HPDE6-E6E7 (cell line): ENCODE data around the gene CYGB.

ENCODE experiments used
- DNase-seq: peaks from one replicate; pipeline ENCODE4 v3.0.0; 2011; ENCODE audit warnings: missing footprints; ENCODE audit errors: extremely low spot score

Gene CYGB

GRCh38 chr17:76550712-76551615 is 13.5 kb upstream of the CYGB start:
- DNase-seq: no peak

- DNase-seq: no peak
Measured at GRCh38 chr17:76549539-76549938, 12.0 kb upstream of the CYGB start.

GRCh38 chr17:76549215-76549518 is 11.7 kb upstream of the CYGB start:
- DNase-seq: no peak

DNA sequence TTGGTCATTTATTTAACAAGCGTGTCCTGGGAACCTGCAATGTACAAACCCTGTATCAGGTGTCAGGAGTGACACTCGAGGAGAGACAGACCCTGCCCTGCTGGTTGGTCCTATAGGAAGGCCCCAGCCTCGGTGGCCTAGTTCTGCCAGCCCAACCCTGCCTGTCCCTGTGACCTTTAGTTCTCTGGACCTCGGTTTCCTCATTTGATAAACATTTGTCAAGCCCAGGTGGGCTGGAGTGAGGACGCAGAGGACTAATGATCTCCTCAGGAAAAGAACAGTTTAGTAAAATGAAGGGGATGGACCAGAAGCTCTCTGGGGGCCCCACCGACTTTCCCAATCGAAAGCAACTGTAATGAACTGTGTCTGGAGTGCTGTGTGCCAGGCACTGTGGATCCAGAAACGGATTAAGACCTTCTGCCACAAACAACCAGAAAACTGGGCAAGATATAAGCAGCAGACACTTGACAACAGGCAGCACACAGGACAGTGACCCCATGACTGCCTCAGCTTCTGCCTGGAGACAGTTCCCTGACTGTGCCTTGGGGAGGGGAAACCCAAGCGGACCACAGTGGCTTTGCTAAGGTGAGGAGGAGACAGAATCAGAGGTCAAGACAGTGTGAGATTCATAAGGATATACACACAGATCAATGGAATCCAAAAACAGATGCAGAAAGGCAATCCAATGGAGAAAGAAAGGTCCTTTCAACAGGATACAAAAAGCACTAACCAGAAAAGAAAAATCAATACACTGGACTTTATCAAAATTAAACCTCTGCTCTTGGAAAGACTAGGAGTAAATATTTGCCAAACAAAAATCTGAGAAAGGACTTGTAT is 11.1 kb upstream of the CYGB start:
- no peak for DNase-seq

DNA sequence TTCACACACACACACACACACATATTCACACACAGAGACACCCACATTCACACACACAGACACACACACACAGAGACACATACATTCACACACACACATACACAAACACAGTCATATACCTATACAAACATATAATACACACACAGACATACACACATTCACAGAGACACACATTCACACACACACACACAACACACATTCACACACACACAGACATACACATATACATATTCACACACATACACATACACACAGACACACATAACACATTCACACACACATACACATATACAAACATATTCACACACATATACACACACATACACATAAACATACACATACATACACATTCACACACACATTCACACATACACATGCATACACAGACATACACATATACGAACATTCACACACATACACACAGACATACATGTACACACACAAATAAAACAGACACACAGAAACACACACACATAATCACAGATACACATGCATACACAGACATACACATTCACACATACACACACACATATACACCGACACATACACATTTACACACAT is 10.2 kb upstream of the CYGB start:
- no peak for DNase-seq

- DNase-seq: no peak
Measured at GRCh38 chr17:76547183-76547641, 9.7 kb upstream of the CYGB start.

- DNase-seq: no peak
Measured at GRCh38 chr17:76546556-76547182, 9.2 kb upstream of the CYGB start.

- DNase-seq: no peak
Measured at GRCh38 chr17:76545918-76546555, 8.5 kb upstream of the CYGB start.

- no peak for DNase-seq
Measured at GRCh38 chr17:76544546-76545365, 7.2 kb upstream of the CYGB start.

DNA sequence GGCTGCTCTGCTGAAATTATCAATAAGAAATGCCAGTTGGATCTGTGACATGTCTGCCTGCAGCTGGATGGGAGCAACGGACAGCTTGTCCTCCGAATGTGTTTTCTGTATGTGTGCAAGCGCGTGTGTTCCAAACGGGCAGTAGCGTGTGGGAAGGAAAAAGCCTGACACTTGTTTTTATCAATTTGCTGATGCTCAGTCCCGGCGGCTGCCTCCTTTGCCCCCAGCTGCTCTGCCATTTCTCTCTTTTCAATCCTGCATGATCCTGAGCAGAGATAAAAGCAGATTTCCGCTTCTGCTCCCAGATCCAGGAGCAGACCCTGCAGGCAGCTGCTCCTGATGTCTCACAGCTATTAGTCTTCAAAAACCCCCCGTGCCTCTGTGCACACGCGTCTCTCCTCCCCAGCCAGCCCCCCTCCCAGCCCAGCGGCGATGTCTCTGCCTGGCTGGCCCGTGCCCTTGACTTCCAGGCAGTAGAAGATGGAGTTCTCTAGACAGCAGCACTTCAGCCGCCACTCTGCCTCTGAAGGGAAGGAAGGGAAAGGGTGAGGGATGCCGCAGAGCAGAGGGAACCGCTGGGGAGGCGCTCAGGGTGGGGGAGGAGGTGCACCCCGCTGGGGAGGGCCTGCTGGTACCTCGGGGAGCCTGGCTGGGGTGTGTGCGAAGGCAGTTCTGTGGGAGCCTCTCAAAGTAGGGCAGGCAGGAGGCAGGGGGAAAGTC is 6.5 kb upstream of the CYGB start:
- no peak for DNase-seq

DNA sequence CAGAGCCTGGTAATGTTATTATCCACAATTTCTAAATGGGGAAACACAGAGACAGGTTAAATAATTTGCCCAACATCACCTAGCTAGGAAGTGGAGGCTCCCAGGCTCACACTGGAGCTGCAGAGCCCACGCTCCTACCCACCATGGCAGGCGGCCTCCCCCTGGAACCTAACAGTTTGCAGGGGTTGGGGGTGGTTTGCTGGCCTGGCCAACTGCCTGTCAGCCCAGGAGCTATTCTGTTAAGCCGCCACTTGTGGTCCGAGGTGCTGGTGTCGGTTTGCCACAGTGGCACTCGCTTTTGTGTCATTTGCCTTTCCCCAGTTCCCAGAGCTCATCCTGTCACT is 5.9 kb upstream of the CYGB start:
- no peak for DNase-seq

DNA sequence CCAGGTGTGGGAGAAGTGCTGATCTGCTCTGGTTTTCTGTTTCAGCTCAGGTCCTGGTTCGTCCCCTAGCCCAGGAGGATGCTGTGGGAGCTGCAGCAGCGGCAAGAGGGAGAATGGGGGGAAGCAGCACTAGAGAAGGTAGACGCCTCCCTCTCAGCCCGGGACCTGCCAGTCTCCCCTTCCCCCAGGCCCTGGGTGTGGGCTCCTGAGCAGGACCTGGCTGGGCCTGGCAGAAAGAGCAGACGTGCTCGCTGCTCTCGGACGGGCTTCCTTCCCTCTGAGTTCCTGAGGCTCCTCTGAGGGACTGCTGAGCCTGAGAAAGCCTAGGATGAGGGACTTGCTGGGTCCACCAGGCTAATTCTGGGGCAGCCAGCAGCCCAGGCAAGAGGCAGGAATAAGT is 5.5 kb upstream of the CYGB start:
- no peak for DNase-seq

GRCh38 chr17:76542566-76542971 is 5.1 kb upstream of the CYGB start:
- DNase-seq: no peak

DNA sequence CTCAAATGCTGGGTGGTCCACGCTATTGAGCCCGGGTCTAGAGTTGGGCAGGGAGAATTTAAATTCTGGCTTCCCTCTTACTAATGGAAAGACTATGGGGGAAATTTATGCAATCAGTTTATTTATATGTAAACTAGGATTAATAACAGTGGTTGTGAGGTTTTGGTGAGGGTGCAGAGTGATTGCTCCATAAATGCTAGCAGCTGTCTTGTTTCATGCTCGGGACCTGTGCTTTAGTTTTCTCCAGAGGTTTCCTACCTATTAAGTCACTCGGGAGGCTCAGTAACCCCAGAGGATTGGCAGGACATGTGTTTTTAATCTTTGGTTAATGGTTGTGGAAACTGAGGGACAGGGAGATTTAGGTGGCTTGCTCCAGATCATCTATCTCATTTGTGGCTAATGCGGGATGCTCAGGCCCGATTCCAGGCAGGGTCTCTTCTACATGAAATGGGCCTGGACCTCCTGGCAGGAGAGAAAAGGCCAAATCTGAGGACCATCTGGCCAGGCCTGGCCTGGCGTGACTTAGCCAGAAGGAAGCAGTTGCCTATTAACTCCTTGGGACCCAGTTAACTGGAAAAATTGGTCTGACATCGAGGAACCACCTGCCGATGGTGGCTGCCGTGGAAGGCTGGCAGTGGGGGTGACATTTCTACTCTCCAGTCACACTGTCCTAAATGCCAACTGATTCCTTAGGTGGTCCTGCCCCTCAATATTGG is 4.4 kb upstream of the CYGB start:
- no peak for DNase-seq

DNA sequence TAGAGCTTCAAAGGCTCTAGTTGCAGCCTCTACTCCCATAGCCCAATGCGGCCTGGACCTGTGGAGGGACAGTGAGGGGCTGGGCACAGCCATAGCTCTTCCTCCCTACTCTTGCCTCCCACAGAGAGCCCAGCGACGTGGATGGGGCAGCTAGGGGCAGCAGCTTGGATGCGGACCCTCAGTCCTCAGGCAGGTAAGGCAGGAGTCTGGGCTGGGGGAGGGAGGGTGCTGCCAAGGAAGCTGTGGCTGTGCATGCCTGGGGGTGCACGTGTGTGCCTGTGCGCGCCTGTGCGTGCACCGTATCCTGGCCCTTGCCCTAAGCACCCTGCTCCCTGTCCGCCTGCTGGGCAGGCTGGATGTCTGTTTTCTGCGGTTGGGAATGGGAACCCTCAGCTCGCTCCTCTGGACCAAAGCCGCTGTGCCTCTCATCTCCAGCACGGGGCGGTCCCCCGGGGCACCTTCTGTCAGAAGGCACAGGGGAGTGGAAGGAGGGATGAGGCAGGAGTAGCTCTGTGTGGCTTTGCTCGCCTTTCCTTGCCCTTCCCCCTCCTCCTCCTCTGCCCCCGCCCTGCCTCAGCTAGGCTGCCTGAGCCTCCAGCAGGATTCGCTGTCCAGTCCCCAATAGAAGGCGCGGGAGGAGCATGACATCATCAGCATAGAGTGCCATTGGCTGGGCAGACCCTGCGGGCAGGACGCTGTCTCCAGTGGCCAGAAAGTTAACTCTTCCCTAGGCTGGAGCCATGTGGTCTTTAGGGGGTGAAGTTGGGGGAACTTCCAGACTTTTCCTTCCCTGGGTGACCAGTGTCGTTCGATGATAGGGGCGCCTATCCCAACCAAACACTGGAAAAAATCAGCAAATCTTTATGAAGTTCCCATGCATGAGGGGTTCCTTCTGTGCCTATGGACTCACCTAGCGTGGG is 3.1 kb upstream of the CYGB start:
- DNase-seq: peak; percentile 97

- no peak for DNase-seq
Measured at GRCh38 chr17:76539631-76540271, 2.2 kb upstream of the CYGB start, which contains the start of gene PRCD. Gene PRCD (plus strand): TSS chr17:76540044. CDS start chr17:76540142, 98 bp downstream.

GRCh38 chr17:76538941-76539570 is 1.5 kb upstream of the CYGB start:
- DNase-seq: no peak
